HG03280 (cell line): ENCODE measurements around the gene PTCH1.

Source experiments
- ATAC-seq: cut with Tn5 transposase; IDR thresholded peaks from one replicate; pipeline ENCODE4 v1.9.1; 2021; ENCODE audit warnings: mild to moderate bottlenecking, moderate library complexity; ENCODE audit not compliant: unreplicated experiment

PTCH1 gene

GRCh38 chr9:95516734-95517558, at the start of gene PTCH1:
PTCH1 (minus strand) TSS chr9:95516971.
- no peak for ATAC-seq

GRCh38 chr9:95565982-95566381, 49.2 kb upstream of the PTCH1 start:
- ATAC-seq = no peak

GRCh38 chr9:95561913-95562312, 45.1 kb upstream of the PTCH1 start:
- ATAC-seq = no peak

- no peak for ATAC-seq
Observed at GRCh38 chr9:95557142-95557541, 40.4 kb upstream of the PTCH1 start.

GRCh38 chr9:95556521-95556920, 39.8 kb upstream of the PTCH1 start:
- ATAC-seq = no peak

- ATAC-seq = no peak
Observed at GRCh38 chr9:95552814-95553546, 36.2 kb upstream of the PTCH1 start.

- no peak for ATAC-seq
Observed at GRCh38 chr9:95552255-95552654, 35.5 kb upstream of the PTCH1 start.

- no peak for ATAC-seq
Observed at GRCh38 chr9:95551406-95551805, 34.6 kb upstream of the PTCH1 start.

GRCh38 chr9:95545831-95546567, 29.2 kb upstream of the PTCH1 start:
- ATAC-seq = no peak

GRCh38 chr9:95533996-95534680, 17.4 kb upstream of the PTCH1 start:
- no peak for ATAC-seq

GRCh38 chr9:95529910-95530309, 13.1 kb upstream of the PTCH1 start:
- ATAC-seq = no peak

- ATAC-seq = no peak
Observed at GRCh38 chr9:95528908-95529502, 12.2 kb upstream of the PTCH1 start.

- no peak for ATAC-seq
Observed at GRCh38 chr9:95522871-95523370, 6.2 kb upstream of the PTCH1 start.

- ATAC-seq = no peak
Observed at GRCh38 chr9:95521699-95522098, 4.9 kb upstream of the PTCH1 start.

- no peak for ATAC-seq
Observed at GRCh38 chr9:95517559-95518425, 1.0 kb upstream of the PTCH1 start.

- ATAC-seq = no peak
Observed at GRCh38 chr9:95516221-95516733, 494 bp downstream of the PTCH1 start.

GRCh38 chr9:95515272-95516113, 1.3 kb downstream of the PTCH1 start:
- no peak for ATAC-seq

GRCh38 chr9:95514342-95514741, 2.4 kb downstream of the PTCH1 start:
- ATAC-seq = no peak
